HG03175 (cell line): ENCODE data around the gene NRAP.

ENCODE experiments used
- ATAC-seq: cut with Tn5 transposase; IDR thresholded peaks from one replicate; pipeline ENCODE4 v1.9.1; 2021; ENCODE audit warnings: mild to moderate bottlenecking, moderate library complexity; ENCODE audit not compliant: unreplicated experiment

NRAP gene, protein sequence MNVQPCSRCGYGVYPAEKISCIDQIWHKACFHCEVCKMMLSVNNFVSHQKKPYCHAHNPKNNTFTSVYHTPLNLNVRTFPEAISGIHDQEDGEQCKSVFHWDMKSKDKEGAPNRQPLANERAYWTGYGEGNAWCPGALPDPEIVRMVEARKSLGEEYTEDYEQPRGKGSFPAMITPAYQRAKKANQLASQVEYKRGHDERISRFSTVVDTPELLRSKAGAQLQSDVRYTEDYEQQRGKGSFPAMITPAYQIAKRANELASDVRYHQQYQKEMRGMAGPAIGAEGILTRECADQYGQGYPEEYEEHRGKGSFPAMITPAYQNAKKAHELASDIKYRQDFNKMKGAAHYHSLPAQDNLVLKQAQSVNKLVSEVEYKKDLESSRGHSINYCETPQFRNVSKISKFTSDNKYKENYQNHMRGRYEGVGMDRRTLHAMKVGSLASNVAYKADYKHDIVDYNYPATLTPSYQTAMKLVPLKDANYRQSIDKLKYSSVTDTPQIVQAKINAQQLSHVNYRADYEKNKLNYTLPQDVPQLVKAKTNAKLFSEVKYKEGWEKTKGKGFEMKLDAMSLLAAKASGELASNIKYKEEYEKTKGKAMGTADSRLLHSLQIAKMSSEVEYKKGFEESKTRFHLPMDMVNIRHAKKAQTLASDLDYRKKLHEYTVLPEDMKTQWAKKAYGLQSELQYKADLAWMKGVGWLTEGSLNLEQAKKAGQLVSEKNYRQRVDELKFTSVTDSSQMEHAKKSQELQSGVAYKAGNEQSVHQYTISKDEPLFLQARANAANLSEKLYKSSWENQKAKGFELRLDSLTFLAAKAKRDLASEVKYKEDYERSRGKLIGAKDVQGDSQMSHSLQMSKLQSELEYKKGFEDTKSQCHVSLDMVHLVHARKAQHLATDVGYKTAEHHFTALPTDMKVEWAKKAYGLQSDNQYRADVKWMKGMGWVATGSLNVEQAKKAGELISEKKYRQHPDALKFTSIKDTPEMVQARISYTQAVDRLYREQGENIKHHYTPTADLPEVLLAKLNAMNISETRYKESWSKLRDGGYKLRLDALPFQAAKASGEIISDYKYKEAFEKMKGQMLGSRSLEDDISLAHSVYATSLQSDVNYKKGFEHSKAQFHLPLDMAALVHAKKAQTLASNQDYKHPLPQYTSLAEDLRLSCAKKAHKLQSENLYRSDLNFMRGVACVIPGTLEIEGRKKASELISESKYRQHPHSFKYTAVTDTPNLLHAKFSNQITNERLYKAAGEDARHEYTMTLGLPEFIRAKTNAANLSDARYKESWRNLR (N-terminal part only)

DNA sequence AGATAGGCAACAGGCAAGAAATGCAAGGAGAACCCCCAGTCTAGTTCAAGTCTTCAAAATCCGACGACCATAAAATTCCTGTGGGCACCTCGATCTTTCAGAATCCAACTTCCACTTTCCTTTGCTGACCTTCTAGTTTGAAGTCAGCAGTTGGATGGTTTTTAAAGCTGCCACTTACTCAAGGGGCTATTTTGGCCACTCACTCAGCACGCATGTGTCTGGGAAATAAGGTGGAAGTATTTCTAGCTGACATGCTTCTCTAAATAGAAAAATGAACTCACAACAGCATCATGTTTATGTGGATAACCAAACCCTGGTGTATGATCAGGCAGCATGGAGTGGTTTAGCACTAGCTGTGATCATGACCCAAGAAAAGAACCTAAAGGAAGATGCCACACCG lies at the start of gene NRAP:
TSS of gene NRAP (minus strand) at position 134 of the 400 bp plus-strand sequence. CDS start 159 bp downstream, outside the sequence.
- no peak for ATAC-seq

DNA sequence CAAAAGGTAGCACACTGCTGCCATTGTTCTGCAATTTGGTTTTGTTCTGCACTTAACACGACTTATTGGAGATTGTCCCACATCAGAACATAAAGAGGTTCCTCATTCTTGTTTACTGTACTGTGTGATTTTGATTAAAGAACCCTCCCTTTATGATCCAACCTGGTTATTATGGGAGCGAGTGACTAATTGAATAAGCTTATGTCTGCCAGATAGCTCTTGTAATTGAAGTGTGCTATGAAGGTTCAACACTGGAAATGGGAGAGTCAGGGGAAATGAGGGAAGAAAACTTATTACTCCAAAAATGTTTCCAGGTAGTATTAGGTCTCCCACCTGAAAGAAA lies 49.8 kb upstream of the NRAP start:
- ATAC-seq: no peak

DNA sequence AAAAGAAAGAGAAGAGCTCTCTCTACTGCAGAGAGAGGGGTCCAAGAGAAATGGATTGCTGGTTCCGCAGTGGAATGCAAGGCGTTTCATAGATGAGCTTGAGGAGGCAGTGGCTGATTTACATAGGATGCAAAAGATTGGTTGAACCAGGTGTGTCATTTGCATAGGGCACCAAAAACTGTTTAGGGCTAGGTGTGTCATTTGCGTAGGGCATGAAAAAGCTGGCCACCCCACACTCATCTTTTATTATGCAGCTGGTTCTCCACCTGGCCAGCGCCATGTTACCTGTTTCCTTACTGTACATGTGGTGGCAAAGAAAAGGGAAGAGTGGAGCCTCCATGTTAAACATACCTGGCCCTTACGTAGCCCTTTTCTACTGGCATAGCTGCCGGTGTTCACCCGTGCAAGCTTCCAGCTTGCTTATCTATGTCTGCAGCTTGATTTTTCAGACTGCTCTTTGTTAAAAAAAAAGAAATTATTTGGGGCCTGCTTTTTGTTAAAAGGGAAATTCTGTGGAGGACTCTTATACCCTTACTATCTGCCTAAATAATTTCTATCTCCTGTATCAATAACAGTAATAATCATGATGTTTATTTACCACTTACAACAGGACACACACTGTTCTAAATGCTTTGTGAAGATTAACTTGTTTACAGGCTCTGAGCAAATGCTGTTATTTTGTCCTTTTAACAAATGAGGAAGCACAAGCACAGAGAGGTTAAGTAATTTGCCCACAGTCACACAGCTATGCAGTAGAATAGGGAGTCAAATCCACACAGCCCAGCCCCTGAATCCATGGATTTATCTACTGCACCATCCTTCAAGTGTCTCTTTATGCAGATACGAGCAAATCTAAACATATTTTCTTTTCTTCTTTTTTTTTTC lies 49.2 kb upstream of the NRAP start:
- ATAC-seq: no peak

DNA sequence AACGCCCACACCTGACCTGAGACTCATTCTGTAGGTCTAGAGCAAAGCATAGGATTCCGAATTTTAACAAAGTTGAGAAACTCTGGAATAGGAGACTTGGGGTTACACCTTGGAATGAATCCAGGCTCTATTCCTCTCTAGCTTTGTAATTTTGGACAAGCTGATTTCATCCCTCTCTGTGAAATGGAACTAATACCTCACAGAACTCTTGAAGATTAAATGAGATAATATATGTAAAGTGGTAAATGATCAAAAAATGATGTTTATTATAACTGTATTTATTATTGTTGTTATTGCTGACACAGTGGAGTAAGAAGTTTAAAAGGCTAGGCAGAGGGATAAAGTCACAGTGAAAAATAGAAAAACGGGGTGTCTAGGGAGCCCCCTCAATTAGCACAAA lies 48.2 kb upstream of the NRAP start:
- no peak for ATAC-seq

DNA sequence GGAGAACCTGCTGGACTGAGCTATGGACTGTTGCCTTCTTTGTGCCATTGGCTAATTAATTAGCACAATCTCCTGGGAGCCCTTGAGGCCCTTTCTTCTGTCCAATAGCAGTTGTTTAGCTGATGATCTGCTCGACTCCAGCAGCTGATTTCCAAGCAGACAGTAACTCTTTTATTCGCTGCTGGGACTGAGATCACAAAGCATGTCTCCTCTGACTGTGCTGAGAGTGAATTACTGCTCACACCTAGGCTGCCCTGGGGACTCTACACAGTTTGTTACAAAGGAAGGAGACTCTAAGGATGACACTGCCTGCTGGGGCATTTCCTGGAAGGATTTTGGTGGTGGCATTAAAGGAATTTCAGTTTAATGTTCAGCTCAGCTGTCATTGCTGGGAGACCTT lies 47.3 kb upstream of the NRAP start:
- ATAC-seq: no peak

DNA sequence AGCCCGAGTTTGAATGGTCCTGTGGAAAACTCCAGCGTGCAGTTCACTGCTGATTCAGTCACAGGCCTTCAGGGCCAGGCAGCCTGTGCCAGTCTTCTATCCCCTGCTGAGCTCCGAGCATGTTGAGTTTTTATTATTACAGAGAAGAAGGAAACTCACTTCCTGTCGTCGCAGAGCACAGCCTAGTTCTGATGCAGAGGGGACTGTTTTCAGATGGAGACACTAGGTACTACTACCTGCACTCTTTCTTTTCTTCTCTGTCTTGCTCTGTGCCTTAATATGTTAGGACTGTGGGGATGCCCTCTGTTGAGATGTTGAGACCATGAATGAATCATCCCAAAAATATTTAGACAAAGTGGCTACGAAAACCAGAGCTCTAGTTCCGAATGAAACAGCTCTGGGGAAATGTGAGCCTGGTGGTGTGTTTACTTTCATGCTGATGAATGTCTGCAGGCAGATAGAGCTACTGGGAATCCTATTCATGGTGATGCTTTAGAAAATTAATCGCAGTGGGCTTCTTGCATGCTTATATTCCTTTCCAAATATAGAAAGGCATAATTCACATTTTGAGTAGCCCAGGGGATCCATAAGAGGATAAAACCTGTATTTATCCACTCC lies 45.5 kb upstream of the NRAP start:
- no peak for ATAC-seq

DNA sequence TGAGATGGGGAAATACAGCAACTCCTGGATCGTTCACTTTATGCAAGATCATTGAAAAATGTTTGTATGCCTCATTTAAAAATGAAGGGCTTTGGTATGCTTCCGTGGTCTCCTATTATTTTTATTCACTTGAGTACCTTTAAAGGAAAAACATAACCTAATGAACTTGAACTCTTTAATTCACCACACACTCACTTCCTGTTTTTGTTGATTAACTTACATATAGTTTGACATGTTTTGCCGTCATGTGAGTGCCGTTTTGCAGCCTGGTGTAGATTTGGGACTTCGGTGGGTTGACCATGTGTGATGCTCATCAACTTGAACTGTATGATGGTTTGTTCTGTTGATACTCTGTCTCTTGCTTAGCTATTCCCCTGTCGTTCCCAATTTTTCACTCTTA lies 44.8 kb upstream of the NRAP start:
- ATAC-seq: no peak

DNA sequence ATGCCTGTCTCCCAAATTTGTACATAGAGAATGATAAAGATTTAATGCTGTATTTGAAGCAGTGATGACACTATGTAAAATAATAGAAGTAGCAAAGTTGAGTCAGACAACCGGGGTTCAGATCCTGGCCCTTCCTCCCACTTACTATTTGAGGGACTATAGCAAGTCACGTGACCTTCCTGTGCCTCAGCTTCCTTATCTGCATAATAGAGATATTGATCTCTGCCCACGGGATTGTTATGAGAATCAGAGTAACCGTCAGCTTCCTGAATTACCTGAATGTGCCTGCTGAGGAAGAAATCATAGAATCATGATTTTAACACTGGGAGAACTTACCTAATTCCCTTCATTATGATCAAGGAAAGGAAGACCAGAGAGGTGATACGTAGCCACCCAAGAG lies 42.8 kb upstream of the NRAP start:
- ATAC-seq: no peak

DNA sequence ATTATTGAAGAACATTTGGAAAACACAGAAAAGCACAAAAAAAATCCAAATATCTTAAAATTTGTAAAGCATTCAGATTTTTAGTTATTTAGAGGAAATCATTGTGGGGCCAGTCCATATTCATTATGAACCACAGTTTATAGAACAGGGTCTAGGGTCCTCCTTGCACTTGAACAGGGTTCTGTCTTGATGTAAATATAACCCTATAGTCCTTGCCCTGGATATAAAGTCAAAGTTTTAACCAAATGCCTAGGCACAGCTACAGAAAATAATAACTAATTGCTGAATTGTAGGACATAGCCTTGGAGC lies 41.5 kb upstream of the NRAP start:
- no peak for ATAC-seq

DNA sequence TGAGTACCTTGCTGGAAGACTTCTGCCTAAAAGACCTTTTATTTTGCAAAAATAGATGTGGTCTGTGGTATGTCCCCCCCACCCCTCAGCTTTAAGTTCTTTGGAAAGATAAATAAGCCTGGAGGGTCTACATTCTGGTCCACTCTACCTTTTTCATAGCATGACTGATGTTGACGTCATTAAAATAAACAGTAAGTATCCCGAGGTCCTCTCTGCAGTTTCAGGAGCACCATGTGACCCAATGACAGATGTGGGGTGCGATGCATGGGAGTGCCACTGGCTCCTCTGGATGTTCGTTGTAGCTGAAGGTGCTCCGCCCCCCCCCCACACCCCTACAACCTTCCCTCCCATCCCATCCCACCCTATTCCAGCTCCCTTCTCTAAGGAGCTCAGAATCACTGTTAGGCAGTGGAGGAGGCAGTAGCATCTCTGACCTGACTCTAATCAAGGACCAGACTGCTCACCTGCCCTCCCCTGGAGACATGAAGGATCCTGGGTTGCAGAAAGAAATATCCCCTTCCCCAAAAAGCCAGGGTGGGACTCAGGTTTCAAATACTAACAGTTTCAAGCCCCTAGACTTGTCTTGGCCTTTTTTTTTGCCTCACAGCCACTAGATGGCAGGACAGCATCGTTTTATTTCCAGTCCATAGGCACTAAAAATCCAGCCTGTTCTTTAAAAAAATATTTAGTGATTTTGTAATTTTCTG lies 40.9 kb upstream of the NRAP start:
- no peak for ATAC-seq

DNA sequence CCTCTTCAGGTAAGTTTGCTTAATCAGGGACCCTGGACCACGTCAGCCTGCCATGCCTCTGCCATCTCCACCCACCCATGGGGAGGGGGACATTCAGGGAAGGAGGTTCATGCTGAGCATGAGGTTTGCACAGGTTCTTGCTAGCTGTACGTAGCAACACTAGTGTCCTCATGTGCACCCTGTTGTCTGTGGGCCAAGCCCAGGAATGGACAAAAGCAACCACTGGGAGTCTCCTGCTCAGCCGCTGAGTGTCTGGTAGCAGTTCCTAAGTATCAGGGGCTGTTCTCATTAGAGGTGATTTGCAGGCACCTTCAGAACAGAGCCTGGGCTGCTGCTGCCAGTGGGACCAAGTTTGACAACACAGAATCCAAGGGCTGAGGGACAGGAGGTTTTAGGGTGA lies 33.8 kb upstream of the NRAP start:
- ATAC-seq: no peak

DNA sequence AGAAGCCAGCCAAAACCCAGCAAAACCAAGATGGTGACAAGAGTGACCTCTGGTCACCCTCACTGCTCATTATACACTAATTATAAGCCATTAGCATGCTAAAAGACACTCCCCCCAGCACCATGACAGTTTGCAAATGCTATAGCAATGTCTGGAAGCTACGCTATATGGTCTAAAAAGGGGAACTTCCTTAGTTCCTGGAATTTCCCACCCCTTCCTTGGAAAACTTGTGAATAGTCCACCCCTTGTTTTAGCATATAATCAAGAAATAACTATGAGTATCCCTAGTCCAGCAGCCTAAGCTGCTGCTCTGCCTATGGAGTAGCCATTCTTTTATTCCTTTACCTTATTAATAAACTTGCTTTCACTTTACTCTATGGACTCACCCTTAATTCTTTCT lies 31.9 kb upstream of the NRAP start:
- ATAC-seq: no peak

DNA sequence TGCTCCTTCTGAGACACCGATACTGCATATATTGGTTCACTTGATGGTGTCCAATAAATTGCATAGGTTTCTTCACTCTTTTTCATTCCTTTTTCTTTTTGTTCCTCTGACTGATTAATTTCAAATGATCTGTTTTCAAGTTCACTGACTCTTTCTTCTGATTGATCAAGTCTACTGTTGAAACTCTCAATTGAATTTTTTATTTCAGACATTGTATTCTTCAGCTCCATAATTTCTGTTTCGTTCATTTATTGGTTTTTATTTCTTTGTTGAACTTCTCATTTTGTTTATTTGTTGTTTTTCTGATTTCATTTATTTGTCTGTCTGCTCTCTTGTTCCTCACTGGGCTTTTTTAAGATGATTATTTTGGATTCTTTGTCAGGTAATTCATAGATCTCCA lies 29.5 kb upstream of the NRAP start:
- no peak for ATAC-seq

DNA sequence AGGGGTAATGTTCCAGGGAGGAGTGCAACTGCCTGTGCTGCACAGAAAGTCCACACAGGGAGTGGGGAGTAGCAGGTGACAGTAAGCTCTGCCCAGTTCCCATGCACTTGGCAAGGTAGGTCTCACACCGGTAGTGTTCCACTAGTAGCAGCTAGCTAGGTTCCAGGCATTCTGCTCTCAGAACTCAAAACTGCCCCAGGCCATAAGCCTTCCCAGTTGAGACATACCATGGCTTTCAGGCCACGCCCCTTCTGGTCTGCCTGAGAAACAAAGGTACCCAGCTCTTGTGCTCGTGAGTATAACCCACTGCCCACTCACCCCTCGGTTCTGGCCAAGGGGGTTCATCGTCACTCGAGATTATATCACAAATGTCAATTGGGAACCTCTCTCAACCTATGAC lies 28.4 kb upstream of the NRAP start:
- ATAC-seq: no peak

DNA sequence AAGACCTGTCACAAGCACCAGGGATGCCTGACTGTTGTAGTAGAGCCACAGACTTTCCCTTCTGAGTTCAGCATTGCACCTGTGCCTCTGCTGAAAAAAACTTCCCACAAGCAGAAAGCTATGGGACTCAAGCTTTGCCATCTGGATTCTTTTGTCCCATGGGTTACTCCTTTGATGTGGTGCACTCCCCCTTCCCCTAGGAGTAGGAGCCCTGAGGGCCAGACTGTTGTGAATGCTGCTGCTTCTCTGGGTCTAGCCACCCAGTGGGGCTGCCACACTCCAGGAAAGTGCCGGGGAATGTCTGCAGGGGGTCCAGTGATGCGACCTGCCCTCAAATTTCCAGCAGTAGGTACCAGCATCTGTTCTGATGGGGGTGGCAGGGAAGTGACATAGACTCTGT lies 27.5 kb upstream of the NRAP start:
- no peak for ATAC-seq

DNA sequence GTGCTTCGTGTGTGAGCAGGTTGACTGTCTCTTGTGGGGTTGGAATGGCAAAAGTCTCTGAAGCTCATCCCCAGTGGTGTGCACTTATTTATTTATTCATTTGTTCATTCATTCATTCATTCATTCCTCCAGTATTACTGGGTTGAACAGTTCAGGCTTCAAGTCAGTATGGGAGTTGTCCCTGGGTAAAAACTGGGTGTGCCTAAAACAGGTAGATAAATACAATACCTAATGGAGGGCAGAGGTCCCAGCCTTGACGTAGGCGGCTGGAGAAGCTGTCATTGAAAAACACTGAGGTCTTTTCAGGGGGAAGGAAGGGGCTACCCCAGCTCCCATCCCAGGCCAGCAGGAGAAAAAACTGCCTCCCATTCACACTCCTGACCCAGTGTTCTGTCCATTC lies 26.9 kb upstream of the NRAP start:
- ATAC-seq: no peak

DNA sequence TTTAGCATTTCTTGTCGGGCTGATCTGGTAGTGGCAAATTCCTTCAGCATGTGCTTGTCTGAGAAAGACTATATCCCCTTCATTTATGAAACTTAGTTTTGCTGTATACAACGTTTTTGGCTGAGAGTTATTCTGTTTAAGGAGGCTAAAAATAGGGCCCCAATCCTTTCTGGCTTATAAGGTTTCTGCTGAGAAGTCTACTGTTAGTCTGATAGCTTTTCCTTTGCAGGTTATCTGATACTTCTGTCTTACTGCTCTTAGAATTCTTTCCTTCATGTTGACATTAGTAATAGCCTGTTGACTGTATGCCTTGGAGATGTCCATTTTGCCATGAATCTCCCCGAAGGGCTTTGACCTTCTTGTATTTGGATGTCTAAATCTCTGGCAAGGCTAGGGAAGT lies 25.7 kb upstream of the NRAP start:
- no peak for ATAC-seq

DNA sequence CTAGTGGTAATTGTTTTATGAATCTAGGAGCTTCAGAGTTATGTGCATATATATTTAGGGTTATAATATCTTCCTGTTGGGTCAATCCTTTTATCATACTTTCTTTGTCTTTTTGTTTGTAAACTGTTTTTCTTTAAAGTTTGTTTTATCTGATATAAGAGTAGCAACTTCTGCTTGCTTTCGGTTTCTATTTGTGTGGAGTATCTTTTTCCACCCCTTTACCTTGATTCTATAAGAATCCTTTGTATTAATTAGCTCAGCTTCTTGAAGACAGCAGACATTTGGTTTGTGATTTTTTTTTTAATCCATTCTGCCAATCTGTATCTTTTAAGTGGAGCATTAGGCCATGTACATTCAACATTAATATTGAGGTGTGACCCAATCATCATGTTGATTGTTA lies 25.2 kb upstream of the NRAP start:
- ATAC-seq: no peak

DNA sequence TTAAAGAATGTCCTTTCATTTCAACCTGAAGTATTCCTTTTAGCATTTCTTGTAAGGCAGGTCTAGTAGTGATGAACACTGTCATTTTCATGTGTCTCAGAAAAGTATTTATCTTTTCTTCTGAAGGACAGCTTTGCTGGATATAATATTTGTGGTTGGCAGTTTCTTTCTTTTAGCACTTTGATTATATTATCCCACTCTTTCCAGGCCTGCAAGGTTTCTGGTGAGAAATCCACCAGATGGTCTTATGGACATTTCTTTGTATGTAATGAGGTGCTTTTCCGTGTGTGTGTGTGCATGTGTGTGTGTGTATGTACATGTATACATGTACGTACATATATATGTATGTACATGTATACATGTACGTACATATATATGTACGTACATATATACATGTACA lies 23.2 kb upstream of the NRAP start:
- no peak for ATAC-seq

DNA sequence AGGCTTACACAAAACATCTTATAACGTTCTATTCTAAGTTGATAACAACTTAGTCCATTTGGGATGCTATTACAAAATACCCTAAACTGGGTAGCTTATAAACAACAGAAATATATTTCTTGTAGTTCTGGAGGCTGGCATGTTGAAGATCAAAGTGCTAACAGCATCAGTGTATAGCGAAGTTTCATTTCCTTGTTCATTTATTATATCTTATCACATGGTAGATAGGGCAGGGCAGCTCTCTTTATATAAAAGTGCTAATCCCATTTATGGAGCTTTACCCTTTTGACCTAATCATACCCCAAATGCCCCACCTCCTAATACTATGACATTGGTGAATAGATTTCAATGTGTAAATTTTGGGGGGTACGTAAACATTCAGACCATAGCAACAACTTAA lies 22.2 kb upstream of the NRAP start:
- no peak for ATAC-seq
